ENCODE results near the gene SIM2.

The SIM2 gene

DNA sequence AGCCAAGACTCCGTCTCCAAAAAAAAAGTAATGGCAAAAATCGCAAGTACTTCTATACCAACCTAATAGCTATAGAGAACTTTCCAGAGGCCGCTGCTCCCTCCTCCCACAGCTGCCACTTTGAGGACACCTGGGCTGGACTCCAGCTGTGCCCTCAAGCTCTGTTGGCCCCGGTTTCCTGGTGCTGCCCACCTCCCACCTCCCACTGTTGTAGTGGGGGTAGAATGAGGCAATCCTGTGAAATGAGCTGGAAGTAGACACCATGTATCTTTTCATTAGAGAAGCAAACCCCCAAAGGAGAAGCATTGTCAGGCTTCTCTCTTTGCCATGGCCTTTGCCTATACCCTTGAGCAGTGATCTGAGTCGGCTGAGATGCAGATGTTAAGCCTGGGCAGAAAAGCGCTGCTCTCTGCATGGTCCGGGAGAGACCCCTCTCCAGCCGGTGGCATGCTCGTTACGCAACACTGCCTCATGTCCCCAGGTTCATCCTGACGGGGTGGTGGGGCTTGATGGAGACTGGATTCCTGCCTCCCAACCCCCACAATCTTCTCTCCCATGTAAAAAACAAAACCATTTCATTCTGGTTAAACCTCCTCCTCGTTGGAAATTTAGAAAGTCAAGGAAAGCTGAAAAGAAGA is 39.7 kb downstream of the SIM2 start:
- no peak overlapping the region for H3K27ac ChIP-seq (ENCODE audit: insufficient read depth, low read depth, low read length, poor library complexity, severe bottlenecking)
- no peaks in the 10 kb centered on the region for H3K36me3 ChIP-seq (ENCODE audit: control insufficient read depth, insufficient read depth, low read length)
- no peaks in the 10 kb centered on the region for H3K27me3 ChIP-seq (ENCODE audit: control insufficient read depth, insufficient read depth, low read length, poor library complexity, severe bottlenecking)
- H3K4me1 ChIP-seq (ENCODE audit: control insufficient read depth, insufficient read depth, low read length): no peaks in the 10 kb centered on the region
- no peaks in the 10 kb centered on the region for H3K9me3 ChIP-seq (ENCODE audit: control insufficient read depth, low read length)
- WGBS, 2 experiments: 78 to 87% methylated on average over 10 to 12 of the region's 12 CpGs
- H3K4me3 ChIP-seq (ENCODE audit: insufficient read depth, low read depth, low read length): no peak overlapping the region

DNA sequence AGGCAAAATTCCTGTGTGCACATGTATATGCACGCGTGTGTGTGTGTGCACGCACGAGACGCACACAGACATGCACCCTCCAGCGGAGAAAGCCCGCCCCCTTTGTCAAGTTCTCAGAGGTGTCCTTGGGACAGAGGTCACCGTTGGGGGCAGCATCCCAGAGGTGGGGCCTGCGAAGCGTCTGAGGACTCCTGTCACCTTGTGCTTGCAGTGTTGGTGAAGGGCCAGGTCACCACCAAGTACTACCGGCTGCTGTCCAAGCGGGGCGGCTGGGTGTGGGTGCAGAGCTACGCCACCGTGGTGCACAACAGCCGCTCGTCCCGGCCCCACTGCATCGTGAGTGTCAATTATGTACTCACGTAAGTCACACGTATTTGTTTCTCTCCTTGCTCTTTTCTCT is 42.6 kb downstream of the SIM2 start:
- H3K4me3 ChIP-seq (ENCODE audit: insufficient read depth, low read depth, low read length): no peak overlapping the region
- H3K9me3 ChIP-seq (ENCODE audit: control insufficient read depth, low read length): no peaks in the 10 kb centered on the region
- H3K27me3 ChIP-seq (ENCODE audit: control insufficient read depth, insufficient read depth, low read length, poor library complexity, severe bottlenecking): peaks cover 1% of the 10 kb centered on the region
- WGBS, 2 experiments: 93 to 94% methylated on average over 21 of the region's 21 CpGs
- H3K4me1 ChIP-seq (ENCODE audit: control insufficient read depth, insufficient read depth, low read length): no peaks in the 10 kb centered on the region
- H3K27ac ChIP-seq (ENCODE audit: insufficient read depth, low read depth, low read length, poor library complexity, severe bottlenecking): no peak overlapping the region
- H3K36me3 ChIP-seq (ENCODE audit: control insufficient read depth, insufficient read depth, low read length): no peaks in the 10 kb centered on the region

DNA sequence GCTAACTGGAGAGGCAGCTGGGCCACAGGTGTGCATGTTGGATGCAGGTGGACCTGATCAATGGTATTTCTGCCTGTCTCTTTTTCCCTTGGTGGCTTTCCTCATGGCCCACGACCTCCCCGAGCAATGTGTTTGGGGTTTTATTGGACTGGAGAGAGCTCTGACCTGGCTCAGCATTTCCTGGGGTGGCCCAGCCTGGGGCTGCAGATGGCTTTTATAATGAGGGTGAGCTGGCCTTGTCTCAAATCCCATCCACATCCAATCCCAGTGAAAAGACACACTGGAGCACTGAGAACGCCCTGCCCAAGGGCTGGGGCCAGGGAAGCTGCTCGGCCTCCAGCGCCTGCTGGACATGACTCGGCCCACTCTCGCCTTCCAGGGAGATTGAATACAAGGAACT is 44.1 kb downstream of the SIM2 start:
- no peaks in the 10 kb centered on the region for H3K36me3 ChIP-seq (ENCODE audit: control insufficient read depth, insufficient read depth, low read length)
- no peak overlapping the region for H3K27ac ChIP-seq (ENCODE audit: insufficient read depth, low read depth, low read length, poor library complexity, severe bottlenecking)
- peaks cover 11% of the 10 kb centered on the region for H3K27me3 ChIP-seq (ENCODE audit: control insufficient read depth, insufficient read depth, low read length, poor library complexity, severe bottlenecking)
- H3K4me3 ChIP-seq (ENCODE audit: insufficient read depth, low read depth, low read length): no peak overlapping the region
- no peaks in the 10 kb centered on the region for H3K9me3 ChIP-seq (ENCODE audit: control insufficient read depth, low read length)
- 93 to 96% methylated on average over 7 of the region's 7 CpGs for WGBS, 2 experiments
- no peaks in the 10 kb centered on the region for H3K4me1 ChIP-seq (ENCODE audit: control insufficient read depth, insufficient read depth, low read length)

DNA sequence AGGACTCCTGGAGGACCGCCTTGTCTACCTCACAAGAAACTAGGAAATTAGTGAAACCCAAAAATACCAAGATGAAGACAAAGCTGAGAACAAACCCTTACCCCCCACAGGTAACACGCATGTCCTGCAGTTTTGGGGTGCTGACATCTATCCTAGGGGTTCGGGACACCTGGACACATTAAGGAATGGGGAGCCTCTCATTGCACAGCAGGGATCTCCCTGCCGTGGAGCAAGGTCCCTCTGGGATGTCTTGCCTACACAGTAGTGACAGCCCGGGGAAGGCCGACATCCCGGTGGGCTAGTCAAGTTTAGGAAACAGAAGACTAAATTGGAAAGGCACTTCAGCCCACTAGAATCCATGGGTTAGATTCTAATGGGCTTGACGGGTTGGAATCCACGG is 44.5 kb downstream of the SIM2 start:
- H3K4me3 ChIP-seq (ENCODE audit: insufficient read depth, low read depth, low read length): no peak overlapping the region
- H3K27ac ChIP-seq (ENCODE audit: insufficient read depth, low read depth, low read length, poor library complexity, severe bottlenecking): no peak overlapping the region
- H3K27me3 ChIP-seq (ENCODE audit: control insufficient read depth, insufficient read depth, low read length, poor library complexity, severe bottlenecking): peaks cover 15% of the 10 kb centered on the region
- peaks cover 3% of the 10 kb centered on the region for H3K4me1 ChIP-seq (ENCODE audit: control insufficient read depth, insufficient read depth, low read length)
- WGBS, 2 experiments: 92 to 94% methylated on average over 9 of the region's 9 CpGs
- H3K36me3 ChIP-seq (ENCODE audit: control insufficient read depth, insufficient read depth, low read length): no peaks in the 10 kb centered on the region
- H3K9me3 ChIP-seq (ENCODE audit: control insufficient read depth, low read length): no peaks in the 10 kb centered on the region

DNA sequence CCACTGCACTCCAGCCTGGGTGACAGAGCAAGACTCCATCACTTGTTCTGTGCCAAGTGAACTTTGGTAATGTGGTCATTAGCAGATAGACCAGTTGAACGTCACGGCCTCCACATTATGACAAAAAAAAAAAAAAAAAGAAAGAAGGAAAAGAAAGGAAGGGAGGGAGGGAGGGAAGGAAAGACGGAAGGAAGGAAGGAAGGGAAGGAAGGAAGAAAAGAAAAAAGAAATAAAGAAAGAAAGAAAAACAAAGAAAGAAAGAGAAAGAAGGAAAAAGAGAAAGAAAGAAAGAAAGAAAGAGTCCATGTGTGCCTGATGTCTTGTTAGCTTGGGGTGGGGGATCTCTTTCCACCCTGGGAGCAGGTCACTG is 45.3 kb downstream of the SIM2 start:
- 95 to 96% methylated on average over 1 to 3 of the region's 3 CpGs for WGBS, 2 experiments
- no peak overlapping the region for H3K4me3 ChIP-seq (ENCODE audit: insufficient read depth, low read depth, low read length)
- H3K4me1 ChIP-seq (ENCODE audit: control insufficient read depth, insufficient read depth, low read length): peaks cover 10% of the 10 kb centered on the region
- no peak overlapping the region for H3K27ac ChIP-seq (ENCODE audit: insufficient read depth, low read depth, low read length, poor library complexity, severe bottlenecking)
- no peaks in the 10 kb centered on the region for H3K9me3 ChIP-seq (ENCODE audit: control insufficient read depth, low read length)
- no peaks in the 10 kb centered on the region for H3K36me3 ChIP-seq (ENCODE audit: control insufficient read depth, insufficient read depth, low read length)
- peaks cover 19% of the 10 kb centered on the region for H3K27me3 ChIP-seq (ENCODE audit: control insufficient read depth, insufficient read depth, low read length, poor library complexity, severe bottlenecking)

DNA sequence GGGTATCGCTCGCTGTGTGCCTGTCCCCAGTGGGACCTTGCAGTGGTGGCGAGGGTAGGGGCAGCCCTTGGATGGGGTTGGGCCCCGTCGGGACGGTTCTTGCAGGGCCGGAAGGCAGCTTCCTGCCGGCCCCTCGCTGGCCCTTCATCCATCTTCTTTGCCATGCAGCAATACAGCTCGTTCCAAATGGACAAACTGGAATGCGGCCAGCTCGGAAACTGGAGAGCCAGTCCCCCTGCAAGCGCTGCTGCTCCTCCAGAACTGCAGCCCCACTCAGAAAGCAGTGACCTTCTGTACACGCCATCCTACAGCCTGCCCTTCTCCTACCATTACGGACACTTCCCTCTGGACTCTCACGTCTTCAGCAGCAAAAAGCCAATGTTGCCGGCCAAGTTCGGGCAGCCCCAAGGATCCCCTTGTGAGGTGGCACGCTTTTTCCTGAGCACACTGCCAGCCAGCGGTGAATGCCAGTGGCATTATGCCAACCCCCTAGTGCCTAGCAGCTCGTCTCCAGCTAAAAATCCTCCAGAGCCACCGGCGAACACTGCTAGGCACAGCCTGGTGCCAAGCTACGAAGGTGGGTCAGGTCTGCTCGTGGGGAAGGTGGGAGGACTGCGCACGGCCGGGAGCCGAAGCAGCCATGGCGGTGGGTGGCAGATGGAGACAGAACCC is 45.8 kb downstream of the SIM2 start:
- no peaks in the 10 kb centered on the region for H3K9me3 ChIP-seq (ENCODE audit: control insufficient read depth, low read length)
- 90 to 91% methylated on average over 30 of the region's 30 CpGs for WGBS, 2 experiments

DNA sequence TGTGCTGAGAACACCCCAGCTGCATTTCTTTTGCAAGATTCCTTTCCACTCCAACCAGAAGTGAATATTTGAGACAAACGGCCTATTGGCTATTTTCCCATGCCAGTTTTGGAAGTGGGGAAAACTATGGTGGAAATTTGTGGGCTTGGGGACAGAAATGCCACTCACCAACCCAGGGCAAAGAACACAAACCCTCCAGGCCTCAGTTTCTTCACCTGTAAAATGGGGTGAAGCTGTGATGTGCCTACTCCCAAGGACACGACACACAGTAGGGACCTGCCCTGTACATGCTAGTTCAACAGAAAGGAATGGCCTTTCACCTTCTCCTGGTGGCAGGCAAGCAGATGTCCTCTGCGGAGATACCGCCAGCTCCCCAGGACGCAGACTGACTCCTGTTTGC is 46.5 kb downstream of the SIM2 start:
- Histone ChIP-seq H3K36me3 (ENCODE audit: control insufficient read depth, insufficient read depth, low read length) (no peaks in the 10 kb centered on the region), H3K27me3 (ENCODE audit: control insufficient read depth, insufficient read depth, low read length, poor library complexity, severe bottlenecking) (peaks cover 19% of the 10 kb centered on the region), H3K27ac (ENCODE audit: insufficient read depth, low read depth, low read length, poor library complexity, severe bottlenecking) (no peak overlapping the region), H3K9me3 (ENCODE audit: control insufficient read depth, low read length) (no peaks in the 10 kb centered on the region), H3K4me1 (ENCODE audit: control insufficient read depth, insufficient read depth, low read length) (peaks cover 20% of the 10 kb centered on the region), H3K4me3 (ENCODE audit: insufficient read depth, low read depth, low read length) (no peak overlapping the region)
- 95 to 97% methylated on average over 5 of the region's 5 CpGs for WGBS, 2 experiments

More for the DNA sequence above, 45.8 kb downstream of the SIM2 start:
- H3K27ac ChIP-seq (ENCODE audit: insufficient read depth, low read depth, low read length, poor library complexity, severe bottlenecking): no peak overlapping the region
- peaks cover 19% of the 10 kb centered on the region for H3K27me3 ChIP-seq (ENCODE audit: control insufficient read depth, insufficient read depth, low read length, poor library complexity, severe bottlenecking)
- no peak overlapping the region for H3K4me3 ChIP-seq (ENCODE audit: insufficient read depth, low read depth, low read length)
- peaks cover 15% of the 10 kb centered on the region for H3K4me1 ChIP-seq (ENCODE audit: control insufficient read depth, insufficient read depth, low read length)
- H3K36me3 ChIP-seq (ENCODE audit: control insufficient read depth, insufficient read depth, low read length): no peaks in the 10 kb centered on the region

DNA sequence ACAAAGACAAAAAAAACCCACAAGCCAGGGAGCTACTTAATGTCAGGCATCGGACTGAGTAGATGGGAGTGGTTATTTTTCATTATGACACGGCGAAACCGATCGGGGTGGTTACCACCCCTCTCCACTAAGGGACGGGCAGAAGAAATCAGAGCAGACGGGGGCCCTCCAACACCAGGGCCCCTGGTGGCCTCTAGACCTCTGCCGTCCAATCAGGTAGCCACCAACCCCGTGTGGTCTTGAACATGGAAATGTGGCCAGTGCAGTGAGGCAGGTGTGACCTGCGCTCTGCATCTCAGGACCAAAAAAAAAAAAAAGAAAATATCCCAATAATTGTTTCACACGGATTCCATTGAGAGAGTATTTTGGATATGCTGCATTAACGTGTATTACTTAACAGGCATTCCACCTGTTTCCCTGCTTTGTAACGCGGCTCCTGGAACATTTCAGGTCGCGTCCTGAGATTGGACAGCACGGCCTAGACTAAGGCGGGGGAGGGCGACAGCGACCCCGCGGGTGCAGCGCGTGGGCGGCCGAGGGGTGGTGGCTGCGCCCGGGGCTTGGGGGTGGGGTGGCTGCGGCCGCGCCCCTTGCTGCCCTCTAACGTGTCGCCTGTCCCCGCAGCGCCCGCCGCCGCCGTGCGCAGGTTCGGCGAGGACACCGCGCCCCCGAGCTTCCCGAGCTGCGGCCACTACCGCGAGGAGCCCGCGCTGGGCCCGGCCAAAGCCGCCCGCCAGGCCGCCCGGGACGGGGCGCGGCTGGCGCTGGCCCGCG is 48.3 kb downstream of the SIM2 start:
- Histone ChIP-seq H3K4me3 (ENCODE audit: insufficient read depth, low read depth, low read length) (peak overlapping the region; percentile 25), H3K27ac (ENCODE audit: insufficient read depth, low read depth, low read length, poor library complexity, severe bottlenecking) (no peak overlapping the region), H3K36me3 (ENCODE audit: control insufficient read depth, insufficient read depth, low read length) (no peaks in the 10 kb centered on the region), H3K4me1 (ENCODE audit: control insufficient read depth, insufficient read depth, low read length) (peaks cover 36% of the 10 kb centered on the region), H3K27me3 (ENCODE audit: control insufficient read depth, insufficient read depth, low read length, poor library complexity, severe bottlenecking) (peaks cover 19% of the 10 kb centered on the region), H3K9me3 (ENCODE audit: control insufficient read depth, low read length) (no peaks in the 10 kb centered on the region)
- WGBS, 2 experiments: 8 to 9% methylated on average over 61 to 62 of the region's 62 CpGs

DNA sequence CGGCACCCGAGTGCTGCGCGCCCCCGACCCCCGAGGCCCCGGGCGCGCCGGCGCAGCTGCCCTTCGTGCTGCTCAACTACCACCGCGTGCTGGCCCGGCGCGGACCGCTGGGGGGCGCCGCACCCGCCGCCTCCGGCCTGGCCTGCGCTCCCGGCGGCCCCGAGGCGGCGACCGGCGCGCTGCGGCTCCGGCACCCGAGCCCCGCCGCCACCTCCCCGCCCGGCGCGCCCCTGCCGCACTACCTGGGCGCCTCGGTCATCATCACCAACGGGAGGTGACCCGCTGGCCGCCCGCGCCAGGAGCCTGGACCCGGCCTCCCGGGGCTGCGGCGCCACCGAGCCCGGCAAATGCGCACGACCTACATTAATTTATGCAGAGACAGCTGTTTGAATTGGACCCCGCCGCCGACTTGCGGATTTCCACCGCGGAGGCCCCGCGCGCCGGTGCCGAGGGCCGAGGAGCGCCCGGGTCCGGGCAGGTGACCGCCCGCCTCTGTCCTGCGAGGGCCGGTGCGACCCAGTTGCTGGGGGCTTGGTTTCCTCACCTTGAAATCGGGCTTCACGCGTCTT is 49.0 kb downstream of the SIM2 start:
- Histone ChIP-seq H3K9me3 (ENCODE audit: control insufficient read depth, low read length) (no peaks in the 10 kb centered on the region), H3K27me3 (ENCODE audit: control insufficient read depth, insufficient read depth, low read length, poor library complexity, severe bottlenecking) (peaks cover 19% of the 10 kb centered on the region), H3K36me3 (ENCODE audit: control insufficient read depth, insufficient read depth, low read length) (no peaks in the 10 kb centered on the region), H3K4me1 (ENCODE audit: control insufficient read depth, insufficient read depth, low read length) (peaks cover 36% of the 10 kb centered on the region), H3K4me3 (ENCODE audit: insufficient read depth, low read depth, low read length) (peak overlapping the region; percentile 47), H3K27ac (ENCODE audit: insufficient read depth, low read depth, low read length, poor library complexity, severe bottlenecking) (no peak overlapping the region)
- 1% methylated on average over 80 of the region's 80 CpGs for WGBS, 2 experiments

DNA sequence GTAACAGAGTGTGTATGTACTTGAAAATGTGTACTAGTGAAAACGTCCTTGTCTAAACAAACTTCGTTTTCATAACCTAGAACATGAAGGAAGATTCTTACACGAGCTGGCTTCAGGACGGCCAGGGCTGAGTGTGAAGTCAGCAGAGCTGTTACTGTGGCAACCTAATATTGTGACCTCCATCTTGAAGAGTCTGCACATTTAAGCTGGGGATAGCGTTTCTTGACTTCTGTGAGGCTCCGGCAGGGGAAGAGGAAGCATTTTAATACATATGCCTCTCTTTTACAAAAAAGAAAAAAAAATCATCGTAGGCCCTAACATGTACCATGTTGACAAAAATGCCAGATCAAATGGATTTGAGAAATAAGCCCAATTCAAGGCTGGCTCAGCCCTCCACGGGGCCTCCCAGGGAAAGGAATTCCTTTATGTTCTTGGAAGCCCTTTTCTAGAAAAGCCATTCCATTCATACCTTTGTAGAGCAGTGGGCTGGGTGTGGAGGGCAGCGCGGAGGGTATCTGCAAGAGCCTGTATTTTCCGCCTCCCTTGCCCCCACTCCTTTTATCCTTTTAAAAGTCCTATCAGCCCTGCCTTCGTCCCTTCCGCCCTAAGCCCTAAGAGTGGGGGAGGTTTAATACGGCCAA is 51.1 kb downstream of the SIM2 start:
- 2% methylated on average over 11 to 12 of the region's 14 CpGs for WGBS, 2 experiments
- no peak overlapping the region for H3K4me3 ChIP-seq (ENCODE audit: insufficient read depth, low read depth, low read length)
- H3K27ac ChIP-seq (ENCODE audit: insufficient read depth, low read depth, low read length, poor library complexity, severe bottlenecking): peak overlapping the region; percentile 100
- H3K36me3 ChIP-seq (ENCODE audit: control insufficient read depth, insufficient read depth, low read length): no peaks in the 10 kb centered on the region
- no peaks in the 10 kb centered on the region for H3K9me3 ChIP-seq (ENCODE audit: control insufficient read depth, low read length)
- peaks cover 36% of the 10 kb centered on the region for H3K4me1 ChIP-seq (ENCODE audit: control insufficient read depth, insufficient read depth, low read length)
- peaks cover 19% of the 10 kb centered on the region for H3K27me3 ChIP-seq (ENCODE audit: control insufficient read depth, insufficient read depth, low read length, poor library complexity, severe bottlenecking)

All from ectodermal cell (in vitro differentiated cells).